ENCODE results near the gene TAF1D.
"Not testable (repeated sequence)": the region's sequence is repeated elsewhere in the genome, so short reads cannot be mapped to it uniquely, and the experiment has no call there.

The TAF1D gene

GRCh38 chr11:93741094-93741881 is at the start of gene TAF1D, which contains the start of gene C11orf54:
TSS of gene TAF1D (minus strand) at chr11:93741495. CDS start at chr11:93739304, 2,191 bp downstream.
TSS of gene C11orf54 (plus strand) at chr11:93741672. CDS start at chr11:93747394, 5,722 bp downstream.
- peak; percentile 91 to 94 (median 93) for DNase-seq (ENCODE audit: low read depth in 3 of 3)

GRCh38 chr11:93784935-93785360 is 43.7 kb upstream of the TAF1D start:
- peak in 2 of 3 experiments; percentile 2 to 5 for DNase-seq (ENCODE audit: low read depth in 3 of 3)

- DNase-seq (ENCODE audit: low read depth in 3 of 3), result peak; percentile 85 to 89 (median 88)
Measured at GRCh38 chr11:93784145-93784934, 43.0 kb upstream of the TAF1D start, which contains the start of gene MED17. TSS of gene MED17 (plus strand) at chr11:93784282. CDS start at chr11:93784514, 232 bp downstream.

- DNase-seq (ENCODE audit: low read depth in 3 of 3), result no peak
Measured at GRCh38 chr11:93783765-93784144, 42.5 kb upstream of the TAF1D start.

- DNase-seq (ENCODE audit: low read depth in 3 of 3), result no peak
Measured at GRCh38 chr11:93783362-93783761, 42.1 kb upstream of the TAF1D start.

- peak in 1 of 3 experiments; percentile 5 for DNase-seq (ENCODE audit: low read depth in 3 of 3)
Measured at GRCh38 chr11:93775289-93775688, 34.0 kb upstream of the TAF1D start.

- not testable (repeated sequence) for DNase-seq (ENCODE audit: low read depth in 3 of 3)
Measured at GRCh38 chr11:93774560-93774959, 33.3 kb upstream of the TAF1D start.

GRCh38 chr11:93773601-93774200 is 32.4 kb upstream of the TAF1D start:
- no peak for DNase-seq (ENCODE audit: low read depth in 3 of 3)

- DNase-seq (ENCODE audit: low read depth in 3 of 3), result no peak
Measured at GRCh38 chr11:93773045-93773477, 31.8 kb upstream of the TAF1D start.

GRCh38 chr11:93772123-93772522 is 30.8 kb upstream of the TAF1D start:
- no peak for DNase-seq (ENCODE audit: low read depth in 3 of 3)

- DNase-seq (ENCODE audit: low read depth in 3 of 3), result no peak
Measured at GRCh38 chr11:93770160-93770559, 28.9 kb upstream of the TAF1D start.

- no peak for DNase-seq (ENCODE audit: low read depth in 3 of 3)
Measured at GRCh38 chr11:93767018-93767417, 25.7 kb upstream of the TAF1D start.

- no peak for DNase-seq (ENCODE audit: low read depth in 3 of 3)
Measured at GRCh38 chr11:93766504-93766903, 25.2 kb upstream of the TAF1D start.

- DNase-seq (ENCODE audit: low read depth in 3 of 3), result no peak
Measured at GRCh38 chr11:93765551-93765950, 24.3 kb upstream of the TAF1D start.

GRCh38 chr11:93761910-93762309 is 20.6 kb upstream of the TAF1D start:
- DNase-seq (ENCODE audit: low read depth in 3 of 3), result no peak

- not testable (repeated sequence) for DNase-seq (ENCODE audit: low read depth in 3 of 3)
Measured at GRCh38 chr11:93759123-93759522, 17.8 kb upstream of the TAF1D start.

GRCh38 chr11:93757924-93758865 is 16.9 kb upstream of the TAF1D start:
- DNase-seq (ENCODE audit: low read depth in 3 of 3), result no peak

- no peak for DNase-seq (ENCODE audit: low read depth in 3 of 3)
Measured at GRCh38 chr11:93757301-93757700, 16.0 kb upstream of the TAF1D start.

GRCh38 chr11:93756748-93757147 is 15.5 kb upstream of the TAF1D start:
- no peak for DNase-seq (ENCODE audit: low read depth in 3 of 3)

- DNase-seq (ENCODE audit: low read depth in 3 of 3), result no peak
Measured at GRCh38 chr11:93753241-93753640, 11.9 kb upstream of the TAF1D start.

GRCh38 chr11:93751001-93751400 is 9.7 kb upstream of the TAF1D start:
- DNase-seq (ENCODE audit: low read depth in 3 of 3), result no peak

All from stimulated activated CD4-positive, alpha-beta T cell treated with anti-CD3 and anti-CD28 coated beads, TNF-alpha, amount 100 ng/mL, for 24 hours (primary cell).